Stimulated activated CD8-positive, alpha-beta memory T cell treated with anti-CD3 and anti-CD28 coated beads, Interleukin-7, amount 100 ng/mL, for 48 hours (primary cell): ENCODE data around the gene FIZ1.

ENCODE experiments used
- DNase-seq, 2 donors: peaks; one replicate each; pipeline ENCODE4 v3.0.0-alpha.2; 2020; ENCODE audit warnings: low read depth in 1 of 2; ENCODE audit errors: extremely low read depth in 1 of 2

FIZ1 gene

DNA sequence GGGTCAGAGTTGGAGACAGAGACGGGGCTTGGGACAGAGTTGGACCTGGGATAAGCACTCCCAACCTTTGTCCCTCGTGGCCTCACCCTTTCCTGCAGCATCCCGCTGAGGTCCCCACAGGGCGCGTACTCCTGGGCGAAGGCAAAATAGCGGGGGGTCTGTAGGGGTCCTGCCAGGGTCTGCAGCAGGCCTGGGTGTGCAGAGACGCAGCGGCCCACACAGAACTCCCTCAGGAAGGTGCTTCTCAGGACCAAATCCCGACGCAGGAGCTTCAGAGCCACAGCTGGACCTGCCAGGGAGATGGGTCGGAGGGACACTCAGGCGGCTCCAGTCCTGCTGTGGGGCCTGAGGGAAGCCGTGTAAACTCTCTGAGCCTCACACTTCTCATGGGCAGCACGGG is 55.3 kb downstream of the FIZ1 start:
- DNase-seq: no peak

DNA sequence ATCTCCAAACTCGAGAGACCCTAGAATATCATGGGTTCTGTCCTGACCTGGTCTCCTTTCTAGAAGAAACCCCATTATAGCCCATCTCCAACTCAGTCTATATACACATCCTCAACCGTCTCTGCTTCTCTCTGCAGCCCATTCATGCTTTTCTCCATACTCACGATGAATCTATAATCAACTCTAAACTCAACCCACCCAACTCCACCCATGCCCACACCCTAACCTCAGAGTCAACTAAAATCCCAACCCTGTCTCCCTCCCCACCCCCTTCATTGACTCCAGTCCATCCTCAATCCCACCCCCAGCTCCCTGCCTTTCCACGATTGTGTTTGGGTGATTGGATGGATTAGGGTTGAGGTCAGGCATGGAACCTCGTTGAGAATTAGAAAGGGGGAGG is 55.8 kb downstream of the FIZ1 start:
- DNase-seq: no peak

DNA sequence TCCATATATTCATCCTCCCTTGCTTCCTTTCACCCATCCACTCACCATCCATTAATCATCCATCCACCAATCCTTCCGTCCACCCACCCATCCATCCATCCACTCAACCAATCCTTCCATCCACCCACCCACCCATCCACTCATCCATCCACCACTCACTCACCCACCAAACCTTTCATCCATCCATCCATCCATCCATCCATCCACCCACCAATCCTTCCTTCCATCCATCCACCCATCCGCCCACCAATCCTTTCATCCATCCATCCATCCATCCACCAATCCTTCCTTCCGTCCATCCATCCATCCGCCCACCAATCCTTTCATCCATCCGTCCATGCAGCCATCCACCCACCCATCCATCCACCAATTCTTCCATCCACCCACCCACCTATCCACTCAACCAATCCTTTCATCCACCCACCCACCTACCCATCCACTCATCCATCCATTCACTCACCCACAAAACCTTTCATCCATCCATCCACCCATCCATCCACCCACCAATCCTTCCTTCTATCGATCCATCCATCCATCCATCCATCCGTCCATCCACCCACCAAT is 56.9 kb downstream of the FIZ1 start:
- no peak for DNase-seq
